HEK293 (cell line): ENCODE results near the gene ZNF394.

ENCODE experiments used
- ATF2 ChIP-seq: fragments of 450-650 bp; formaldehyde crosslinking; IDR thresholded peaks from 2 replicates; pipeline ENCODE4 v1.5.1; 2016; ENCODE audit warnings: missing biosample characterization, missing genetic modification characterization, low read depth
- MZF1 ChIP-seq: fragments of 450-650 bp; formaldehyde crosslinking; IDR thresholded peaks from 2 replicates; pipeline ENCODE4 v1.5.1; 2017; ENCODE audit warnings: missing biosample characterization, missing genetic modification characterization, borderline replicate concordance
- PATZ1 ChIP-seq: fragments of 450-650 bp; formaldehyde crosslinking; IDR thresholded peaks from 2 replicates; pipeline ENCODE4 v1.5.1; 2016; ENCODE audit warnings: missing biosample characterization, missing genetic modification characterization
- WT1 ChIP-seq: fragments of 450-650 bp; formaldehyde crosslinking; IDR thresholded peaks from 2 replicates; pipeline ENCODE4 v1.5.1; 2016; ENCODE audit warnings: missing biosample characterization, missing genetic modification characterization
- YY1 ChIP-seq: fragments of 450-650 bp; formaldehyde crosslinking; IDR thresholded peaks from 2 replicates; pipeline ENCODE4 v1.5.1; 2018; ENCODE audit warnings: missing biosample characterization, missing genetic modification characterization
- ZEB2 ChIP-seq: fragments of 450-650 bp; formaldehyde crosslinking; IDR thresholded peaks from 2 replicates; pipeline ENCODE4 v1.5.1; 2016; ENCODE audit warnings: missing biosample characterization, missing genetic modification characterization
- ZNF121 ChIP-seq: fragments of 450-650 bp; formaldehyde crosslinking; IDR thresholded peaks from 2 replicates; pipeline ENCODE4 v1.5.1; 2016; ENCODE audit warnings: missing biosample characterization, missing genetic modification characterization
- ZNF555 ChIP-seq: fragments of 450-650 bp; formaldehyde crosslinking; conservative IDR thresholded peaks from 2 replicates; pipeline ENCODE4 v1.5.1; 2017; ENCODE audit warnings: missing biosample characterization, mild to moderate bottlenecking, missing genetic modification characterization, inconsistent platforms
- ZNF585B ChIP-seq: fragments of 450-650 bp; formaldehyde crosslinking; IDR thresholded peaks from 2 replicates; pipeline ENCODE4 v1.5.1; 2016; ENCODE audit warnings: missing biosample characterization, missing genetic modification characterization
- ZNF792 ChIP-seq: fragments of 450-650 bp; formaldehyde crosslinking; IDR thresholded peaks from 2 replicates; pipeline ENCODE4 v1.5.1; 2016; ENCODE audit warnings: missing biosample characterization, missing genetic modification characterization
- TF ChIP-seq, protein P1 (sequence below): fragments of 450-650 bp; formaldehyde crosslinking; IDR thresholded peaks from 2 replicates; pipeline ENCODE4 v1.5.1; 2016; ENCODE audit warnings: missing biosample characterization, missing genetic modification characterization
- TF ChIP-seq, protein P2 (sequence below): fragments of 450-650 bp; formaldehyde crosslinking; IDR thresholded peaks from 2 replicates; pipeline ENCODE4 v1.5.1; 2017; ENCODE audit warnings: missing biosample characterization, missing genetic modification characterization
- TF ChIP-seq, protein P3 (sequence below): fragments of 450-650 bp; formaldehyde crosslinking; IDR thresholded peaks from 2 replicates; pipeline ENCODE4 v1.5.1; 2016; ENCODE audit warnings: missing biosample characterization, missing genetic modification characterization

- TF ChIP-seq MZF1 (tag by site-specific recombination) (no peak), PATZ1 (tag by site-specific recombination) (no peak), ATF2 (tag by site-specific recombination) (no peak), ZEB2 (tag by site-specific recombination) (no peak), YY1 (tag by site-specific recombination) (no peak), WT1 (tag by site-specific recombination) (no peak), ZNF121 (tag by site-specific recombination) (no peak), ZNF585B (no peak), ZNF555 (tag by site-specific recombination) (no peak), ZNF792 (no peak)
- TF ChIP-seq, protein P1, sequence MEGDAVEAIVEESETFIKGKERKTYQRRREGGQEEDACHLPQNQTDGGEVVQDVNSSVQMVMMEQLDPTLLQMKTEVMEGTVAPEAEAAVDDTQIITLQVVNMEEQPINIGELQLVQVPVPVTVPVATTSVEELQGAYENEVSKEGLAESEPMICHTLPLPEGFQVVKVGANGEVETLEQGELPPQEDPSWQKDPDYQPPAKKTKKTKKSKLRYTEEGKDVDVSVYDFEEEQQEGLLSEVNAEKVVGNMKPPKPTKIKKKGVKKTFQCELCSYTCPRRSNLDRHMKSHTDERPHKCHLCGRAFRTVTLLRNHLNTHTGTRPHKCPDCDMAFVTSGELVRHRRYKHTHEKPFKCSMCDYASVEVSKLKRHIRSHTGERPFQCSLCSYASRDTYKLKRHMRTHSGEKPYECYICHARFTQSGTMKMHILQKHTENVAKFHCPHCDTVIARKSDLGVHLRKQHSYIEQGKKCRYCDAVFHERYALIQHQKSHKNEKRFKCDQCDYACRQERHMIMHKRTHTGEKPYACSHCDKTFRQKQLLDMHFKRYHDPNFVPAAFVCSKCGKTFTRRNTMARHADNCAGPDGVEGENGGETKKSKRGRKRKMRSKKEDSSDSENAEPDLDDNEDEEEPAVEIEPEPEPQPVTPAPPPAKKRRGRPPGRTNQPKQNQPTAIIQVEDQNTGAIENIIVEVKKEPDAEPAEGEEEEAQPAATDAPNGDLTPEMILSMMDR (tag by site-specific recombination) = no peak
- TF ChIP-seq, protein P2, sequence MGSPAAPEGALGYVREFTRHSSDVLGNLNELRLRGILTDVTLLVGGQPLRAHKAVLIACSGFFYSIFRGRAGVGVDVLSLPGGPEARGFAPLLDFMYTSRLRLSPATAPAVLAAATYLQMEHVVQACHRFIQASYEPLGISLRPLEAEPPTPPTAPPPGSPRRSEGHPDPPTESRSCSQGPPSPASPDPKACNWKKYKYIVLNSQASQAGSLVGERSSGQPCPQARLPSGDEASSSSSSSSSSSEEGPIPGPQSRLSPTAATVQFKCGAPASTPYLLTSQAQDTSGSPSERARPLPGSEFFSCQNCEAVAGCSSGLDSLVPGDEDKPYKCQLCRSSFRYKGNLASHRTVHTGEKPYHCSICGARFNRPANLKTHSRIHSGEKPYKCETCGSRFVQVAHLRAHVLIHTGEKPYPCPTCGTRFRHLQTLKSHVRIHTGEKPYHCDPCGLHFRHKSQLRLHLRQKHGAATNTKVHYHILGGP (tag by site-specific recombination) = no peak
- TF ChIP-seq, protein P3, sequence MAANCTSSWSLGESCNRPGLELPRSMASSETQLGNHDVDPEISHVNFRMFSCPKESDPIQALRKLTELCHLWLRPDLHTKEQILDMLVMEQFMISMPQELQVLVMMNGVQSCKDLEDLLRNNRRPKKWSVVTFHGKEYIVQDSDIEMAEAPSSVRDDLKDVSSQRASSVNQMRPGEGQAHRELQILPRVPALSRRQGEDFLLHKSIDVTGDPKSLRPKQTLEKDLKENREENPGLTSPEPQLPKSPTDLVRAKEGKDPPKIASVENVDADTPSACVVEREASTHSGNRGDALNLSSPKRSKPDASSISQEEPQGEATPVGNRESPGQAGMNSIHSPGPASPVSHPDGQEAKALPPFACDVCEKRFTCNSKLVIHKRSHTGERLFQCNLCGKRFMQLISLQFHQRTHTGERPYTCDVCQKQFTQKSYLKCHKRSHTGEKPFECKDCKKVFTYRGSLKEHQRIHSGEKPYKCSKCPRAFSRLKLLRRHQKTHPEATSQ (tag by site-specific recombination) = no peak
These were observed 31.3 kb upstream of the ZNF394 start for GRCh38 chr7:99531354-99531765.
